BJ (cell line): ENCODE data around the gene DEFB112. TPM values are rescaled to one million over a fixed set of nuclear protein-coding genes. Genes with fewer than 3 reads are reported as not detected.
A peak's percentile ranks its signal among the peaks of the same experiment; 100 is the strongest.

Experiments used
- CTCF ChIA-PET: fragments of 350-600 bp; formaldehyde crosslinking; extraction: SDS; loops from one replicate; lab custom pipeline; 2021; ENCODE audit warnings: antibody characterized with exemption, inconsistent platforms; lab: Yijun Ruan, JAX
- POLR2A ChIA-PET: fragments of 300-600 bp; sonication (Branson Sonifier 250); formaldehyde crosslinking; extraction: SDS; loops from one replicate; lab custom pipeline; 2021; ENCODE audit warnings: antibody characterized with exemption; lab: Charles Lee
- DNase-seq: peaks from one replicate; pipeline ENCODE4 v3.0.0-alpha.2; 2011; ENCODE audit warnings: low read depth
- H3K27me3 ChIP-seq: 2 replicates; pipeline ENCODE4 v1.6.0; 2011; ENCODE audit warnings: low read length; ENCODE audit not compliant: control insufficient read depth, insufficient read depth
- H3K36me3 ChIP-seq: 2 replicates; pipeline ENCODE4 v1.5.1; 2011; ENCODE audit warnings: low read length; ENCODE audit not compliant: control insufficient read depth, insufficient read depth
- H3K4me3 ChIP-seq: 2 replicates; pipeline ENCODE4 v1.5.1; 2011; ENCODE audit warnings: low read depth, mild to moderate bottlenecking, control low read depth, low read length
- polyA plus RNA-seq: library from polyadenylated mRNA; depleted of rRNA; stranded (reverse); fragments of >200 nt; gene quantifications from 2 replicates; pipeline ENCODE4 v1.2.3, GENCODE V29; 2011
- TF ChIP-seq, protein P1 (sequence below): IDR thresholded peaks from 2 replicates; pipeline ENCODE4 v1.5.1; 2011; ENCODE audit warnings: low read depth, mild to moderate bottlenecking, control low read depth, inconsistent platforms, low read length, moderate library complexity; ENCODE audit not compliant: insufficient read depth

DEFB112 gene
- polyA plus RNA-seq, 1 experiment, result not detected

GRCh38 chr6:50076431-50076830, 26.7 kb upstream of the DEFB112 start:
- POLR2A ChIA-PET, result no interaction called here
- no peak overlapping the region for H3K4me3 ChIP-seq
- TF ChIP-seq, protein P1, sequence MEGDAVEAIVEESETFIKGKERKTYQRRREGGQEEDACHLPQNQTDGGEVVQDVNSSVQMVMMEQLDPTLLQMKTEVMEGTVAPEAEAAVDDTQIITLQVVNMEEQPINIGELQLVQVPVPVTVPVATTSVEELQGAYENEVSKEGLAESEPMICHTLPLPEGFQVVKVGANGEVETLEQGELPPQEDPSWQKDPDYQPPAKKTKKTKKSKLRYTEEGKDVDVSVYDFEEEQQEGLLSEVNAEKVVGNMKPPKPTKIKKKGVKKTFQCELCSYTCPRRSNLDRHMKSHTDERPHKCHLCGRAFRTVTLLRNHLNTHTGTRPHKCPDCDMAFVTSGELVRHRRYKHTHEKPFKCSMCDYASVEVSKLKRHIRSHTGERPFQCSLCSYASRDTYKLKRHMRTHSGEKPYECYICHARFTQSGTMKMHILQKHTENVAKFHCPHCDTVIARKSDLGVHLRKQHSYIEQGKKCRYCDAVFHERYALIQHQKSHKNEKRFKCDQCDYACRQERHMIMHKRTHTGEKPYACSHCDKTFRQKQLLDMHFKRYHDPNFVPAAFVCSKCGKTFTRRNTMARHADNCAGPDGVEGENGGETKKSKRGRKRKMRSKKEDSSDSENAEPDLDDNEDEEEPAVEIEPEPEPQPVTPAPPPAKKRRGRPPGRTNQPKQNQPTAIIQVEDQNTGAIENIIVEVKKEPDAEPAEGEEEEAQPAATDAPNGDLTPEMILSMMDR, result no peak
- no peak for DNase-seq
- no peaks in the 10 kb centered on the region for H3K36me3 ChIP-seq
- CTCF ChIA-PET, result no interaction called here
- H3K27me3 ChIP-seq, result no peaks in the 10 kb centered on the region

GRCh38 chr6:50071921-50072320, 22.2 kb upstream of the DEFB112 start:
- CTCF ChIA-PET, result no interaction called here
- no peak for DNase-seq
- POLR2A ChIA-PET, result no interaction called here
- H3K36me3 ChIP-seq, result no peaks in the 10 kb centered on the region
- H3K4me3 ChIP-seq, result no peak overlapping the region
- no peaks in the 10 kb centered on the region for H3K27me3 ChIP-seq
- TF ChIP-seq, protein P1, result no peak

GRCh38 chr6:50070101-50070500, 20.4 kb upstream of the DEFB112 start:
- CTCF ChIA-PET, result no interaction called here
- Histone ChIP-seq H3K36me3 (no peaks in the 10 kb centered on the region), H3K4me3 (no peak overlapping the region), H3K27me3 (no peaks in the 10 kb centered on the region)
- DNase-seq, result no peak
- TF ChIP-seq, protein P1, result no peak
- POLR2A ChIA-PET, result no interaction called here

GRCh38 chr6:50062051-50062450, 12.3 kb upstream of the DEFB112 start:
- TF ChIP-seq, protein P1, result peak; percentile 21
- DNase-seq, result no peak
- no peaks in the 10 kb centered on the region for H3K27me3 ChIP-seq
- no peak overlapping the region for H3K4me3 ChIP-seq
- ChIA-PET POLR2A (no interaction called here), CTCF (no interaction called here)
- H3K36me3 ChIP-seq, result no peaks in the 10 kb centered on the region

DNA sequence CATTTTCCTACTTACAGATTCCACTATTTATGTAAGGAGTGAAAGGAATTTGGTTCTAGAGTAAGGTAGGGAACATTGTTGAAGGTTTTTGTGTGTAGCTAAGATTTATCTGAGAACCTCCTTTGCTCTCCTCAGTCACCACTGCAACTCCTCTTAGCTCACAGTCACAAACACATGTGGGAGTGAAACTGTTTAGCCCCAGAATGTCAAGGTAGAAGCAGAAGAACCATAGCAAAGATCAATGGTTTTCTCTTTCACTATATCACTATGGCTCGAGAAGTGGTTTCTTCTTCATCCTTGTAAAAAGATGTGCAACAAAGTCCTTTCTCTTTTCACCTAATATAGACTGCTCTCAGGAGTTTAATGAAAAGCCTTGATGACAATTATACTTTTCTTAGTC, 6.5 kb upstream of the DEFB112 start:
- ChIA-PET CTCF (no interaction called here), POLR2A (no interaction called here)
- Histone ChIP-seq H3K4me3 (no peak overlapping the region), H3K27me3 (no peaks in the 10 kb centered on the region), H3K36me3 (no peaks in the 10 kb centered on the region)
- no peak for DNase-seq
- TF ChIP-seq, protein P1, result no peak
